Spinal cord (tissue), 10 donors: ENCODE measurements around the gene CFAP73. TPM values are rescaled to one million over a fixed set of nuclear protein-coding genes. Genes with fewer than 3 reads are reported as not detected.
"Not testable (repeated sequence)": the region's sequence is repeated elsewhere in the genome, so short reads cannot be mapped to it uniquely, and the experiment has no call there.

Source experiments
- DNase-seq, 6 donors: peaks; one replicate each; pipeline versions ENCODE4 v3.0.0 to v3.0.0-alpha.2; 2013 to 2015; ENCODE audit warnings: low spot score in 6 of 6, low read depth in 4 of 6
- H3K27ac ChIP-seq: one replicate; pipeline ENCODE4 v1.5.1; 2013; ENCODE audit warnings: low read depth, low read length, control low read depth
- H3K27me3 ChIP-seq: one replicate; pipeline ENCODE4 v1.6.1; 2013; ENCODE audit warnings: low read length; ENCODE audit not compliant: control insufficient read depth, insufficient read depth
- H3K36me3 ChIP-seq: one replicate; pipeline ENCODE4 v1.6.1; 2013; ENCODE audit warnings: low read length; ENCODE audit not compliant: control insufficient read depth, insufficient read depth
- H3K4me1 ChIP-seq: one replicate; pipeline ENCODE4 v1.6.1; 2013; ENCODE audit warnings: low read length; ENCODE audit not compliant: control insufficient read depth, insufficient read depth
- H3K4me3 ChIP-seq: one replicate; pipeline ENCODE4 v1.5.1; 2013; ENCODE audit warnings: low read depth, low read length, control low read depth
- H3K9me3 ChIP-seq: one replicate; pipeline ENCODE4 v1.6.1; 2013; ENCODE audit warnings: low read length; ENCODE audit not compliant: control insufficient read depth, insufficient read depth
- WGBS: methylation state at CpG from one replicate; pipeline ENCODE4 v1.1.5; 2013; ENCODE audit warnings: missing lambda C conversion rate; ENCODE audit not compliant: insufficient coverage; 5-methylcytosine and 5-hydroxymethylcytosine counted together
- polyA plus RNA-seq, 2 donors: library from polyadenylated mRNA; unstranded; fragments of 120-200 nt; gene quantifications; one replicate each; pipeline ENCODE4 v1.2.1, GENCODE V29; 2013; ENCODE audit not compliant: insufficient read length in 2 of 2
- total RNA-seq, 2 donors: library from RNA; depleted of rRNA in 1 of 2; stranded (reverse); fragments of 120-200 nt in 1 of 2; fragments of >200 nt in 1 of 2; gene quantifications; one replicate each; pipeline versions ENCODE4 v1.2.3 to v1.2.4, GENCODE V29; 2013 to 2014
- donor health status: healthy.

Gene CFAP73
- total and polyA plus RNA-seq, 4 donors: 1.2 to 14.9 (median 10.0) TPM

- H3K27me3 ChIP-seq: no peaks in the 10 kb centered on the region
- H3K27ac ChIP-seq: no peak overlapping the region
- H3K4me1 ChIP-seq: peaks cover 4% of the 10 kb centered on the region
- WGBS: 94% methylated on average over 5 of the region's 5 CpGs
- H3K9me3 ChIP-seq: no peaks in the 10 kb centered on the region
- DNase-seq: no peak
- H3K4me3 ChIP-seq: no peak overlapping the region
- peaks cover 4% of the 10 kb centered on the region for H3K36me3 ChIP-seq
These were observed 40.2 kb upstream of the CFAP73 start for GRCh38 chr12:113109360-113109759.

- H3K36me3 ChIP-seq: peaks cover 4% of the 10 kb centered on the region
- H3K4me3 ChIP-seq: no peak overlapping the region
- 65% methylated on average over 7 of the region's 7 CpGs for WGBS
- H3K27ac ChIP-seq: no peak overlapping the region
- DNase-seq: no peak
- H3K27me3 ChIP-seq: no peaks in the 10 kb centered on the region
- H3K9me3 ChIP-seq: no peaks in the 10 kb centered on the region
- peaks cover 4% of the 10 kb centered on the region for H3K4me1 ChIP-seq
These were observed 39.5 kb upstream of the CFAP73 start for GRCh38 chr12:113109872-113110599.

GRCh38 chr12:113111247-113111646 is 38.3 kb upstream of the CFAP73 start:
- no peak for DNase-seq
- no peaks in the 10 kb centered on the region for H3K4me1 ChIP-seq
- no peaks in the 10 kb centered on the region for H3K27me3 ChIP-seq
- H3K9me3 ChIP-seq: no peaks in the 10 kb centered on the region
- 83% methylated on average over 1 of the region's 3 CpGs for WGBS
- no peak overlapping the region for H3K27ac ChIP-seq
- no peak overlapping the region for H3K4me3 ChIP-seq
- H3K36me3 ChIP-seq: peaks cover 4% of the 10 kb centered on the region

- Histone ChIP-seq H3K4me1 (peaks cover 4% of the 10 kb centered on the region), H3K9me3 (no peaks in the 10 kb centered on the region), H3K27ac (no peak overlapping the region), H3K4me3 (no peak overlapping the region), H3K36me3 (peaks cover 4% of the 10 kb centered on the region), H3K27me3 (no peaks in the 10 kb centered on the region)
- 60% methylated on average over 36 of the region's 39 CpGs for WGBS
- no peak for DNase-seq
These were observed 37.3 kb upstream of the CFAP73 start for GRCh38 chr12:113112043-113112899.

- no peak overlapping the region for H3K4me3 ChIP-seq
- H3K9me3 ChIP-seq: no peaks in the 10 kb centered on the region
- H3K27ac ChIP-seq: no peak overlapping the region
- H3K4me1 ChIP-seq: peaks cover 4% of the 10 kb centered on the region
- DNase-seq: no peak
- H3K36me3 ChIP-seq: peaks cover 4% of the 10 kb centered on the region
- 94% methylated on average over 1 of the region's 2 CpGs for WGBS
- H3K27me3 ChIP-seq: no peaks in the 10 kb centered on the region
These were observed 36.1 kb upstream of the CFAP73 start for GRCh38 chr12:113113397-113113796.

- no peak for DNase-seq
- H3K36me3 ChIP-seq: peaks cover 4% of the 10 kb centered on the region
- WGBS: 93% methylated on average over 15 of the region's 19 CpGs
- H3K4me3 ChIP-seq: no peak overlapping the region
- no peak overlapping the region for H3K27ac ChIP-seq
- H3K4me1 ChIP-seq: peaks cover 9% of the 10 kb centered on the region
- no peaks in the 10 kb centered on the region for H3K9me3 ChIP-seq
- no peaks in the 10 kb centered on the region for H3K27me3 ChIP-seq
These were observed 34.9 kb upstream of the CFAP73 start for GRCh38 chr12:113114447-113115178.

GRCh38 chr12:113115455-113116126 is 33.9 kb upstream of the CFAP73 start:
- Histone ChIP-seq H3K4me1 (peaks cover 17% of the 10 kb centered on the region), H3K9me3 (no peaks in the 10 kb centered on the region), H3K4me3 (no peak overlapping the region), H3K27ac (no peak overlapping the region), H3K27me3 (no peaks in the 10 kb centered on the region), H3K36me3 (peaks cover 4% of the 10 kb centered on the region)
- 86% methylated on average over 22 of the region's 22 CpGs for WGBS
- no peak for DNase-seq

- peak in 1 of 6 donors; percentile 52 for DNase-seq
- H3K27ac ChIP-seq: no peak overlapping the region
- WGBS: 33% methylated on average over 1 of the region's 6 CpGs
These were observed 32.6 kb upstream of the CFAP73 start for GRCh38 chr12:113116875-113117274.

GRCh38 chr12:113117684-113118083 is 31.8 kb upstream of the CFAP73 start:
- H3K27ac ChIP-seq, H3K36me3 ChIP-seq, H3K9me3 ChIP-seq, H3K4me3 ChIP-seq, H3K27me3 ChIP-seq, DNase-seq: not testable (repeated sequence)
- H3K4me1 ChIP-seq: peaks cover 20% of the 10 kb centered on the region
- no CpG with 5 or more reads among the region's 8 CpGs for WGBS

More at GRCh38 chr12:113116875-113117274, 32.6 kb upstream of the CFAP73 start:
- Histone ChIP-seq H3K27me3 (no peaks in the 10 kb centered on the region), H3K9me3 (no peaks in the 10 kb centered on the region), H3K4me1 (peaks cover 20% of the 10 kb centered on the region), H3K36me3 (peaks cover 3% of the 10 kb centered on the region), H3K4me3 (no peak overlapping the region)
